ENCODE data around the gene TSEN54.
"Not testable (repeated sequence)": the region's sequence is repeated elsewhere in the genome, so short reads cannot be mapped to it uniquely, and the experiment has no call there.

The TSEN54 gene

GRCh38 chr17:75474736-75475135 lies 41.6 kb upstream of the TSEN54 start:
- Histone ChIP-seq H3K36me3 (peaks cover 16% of the 10 kb centered on the region), H3K4me3 (ENCODE audit: low read depth, low read length) (no peak overlapping the region), H3K4me1 (no peaks in the 10 kb centered on the region), H3K9me3 (no peaks in the 10 kb centered on the region), H3K27me3 (no peaks in the 10 kb centered on the region)
- no peak for TF ChIP-seq CTCF (IDR thresholded peaks at IDR 0.05; ENCODE audit: low read depth, low read length)
- DNase-seq: no peak

- DNase-seq: no peak
- Histone ChIP-seq H3K4me1 (no peaks in the 10 kb centered on the region), H3K4me3 (ENCODE audit: low read depth, low read length) (no peak overlapping the region), H3K27me3 (no peaks in the 10 kb centered on the region), H3K36me3 (peaks cover 16% of the 10 kb centered on the region), H3K9me3 (no peaks in the 10 kb centered on the region)
- no peak for TF ChIP-seq CTCF (IDR thresholded peaks at IDR 0.05; ENCODE audit: low read depth, low read length)
These were observed 41.0 kb upstream of the TSEN54 start for GRCh38 chr17:75475144-75475835.

- no peaks in the 10 kb centered on the region for H3K9me3 ChIP-seq
- H3K4me3 ChIP-seq (ENCODE audit: low read depth, low read length): no peak overlapping the region
- no peak for TF ChIP-seq CTCF (IDR thresholded peaks at IDR 0.05; ENCODE audit: low read depth, low read length)
- no peak for DNase-seq
- peaks cover 16% of the 10 kb centered on the region for H3K36me3 ChIP-seq
- no peaks in the 10 kb centered on the region for H3K27me3 ChIP-seq
- H3K4me1 ChIP-seq: no peaks in the 10 kb centered on the region
These were observed 40.5 kb upstream of the TSEN54 start for GRCh38 chr17:75475851-75476250.

GRCh38 chr17:75476271-75476671 lies 40.1 kb upstream of the TSEN54 start:
- Histone ChIP-seq H3K4me1 (no peaks in the 10 kb centered on the region), H3K4me3 (ENCODE audit: low read depth, low read length) (no peak overlapping the region), H3K9me3 (no peaks in the 10 kb centered on the region), H3K36me3 (peaks cover 16% of the 10 kb centered on the region), H3K27me3 (no peaks in the 10 kb centered on the region)
- DNase-seq: no peak
- no peak for TF ChIP-seq CTCF (IDR thresholded peaks at IDR 0.05; ENCODE audit: low read depth, low read length)

- Histone ChIP-seq H3K9me3 (no peaks in the 10 kb centered on the region), H3K4me3 (ENCODE audit: low read depth, low read length) (no peak overlapping the region), H3K36me3 (peaks cover 16% of the 10 kb centered on the region), H3K4me1 (no peaks in the 10 kb centered on the region), H3K27me3 (no peaks in the 10 kb centered on the region)
- no peak for TF ChIP-seq CTCF (IDR thresholded peaks at IDR 0.05; ENCODE audit: low read depth, low read length)
- DNase-seq: no peak
These were observed 39.4 kb upstream of the TSEN54 start for GRCh38 chr17:75476752-75477489.

- DNase-seq; H3K27me3 ChIP-seq; H3K4me1 ChIP-seq; H3K9me3 ChIP-seq; H3K4me3 ChIP-seq (ENCODE audit: low read depth, low read length): not testable (repeated sequence)
- peaks cover 16% of the 10 kb centered on the region for H3K36me3 ChIP-seq
These were observed 38.9 kb upstream of the TSEN54 start for GRCh38 chr17:75477490-75477862.

All from BE2C (cell line).